K562 (cell line): ENCODE measurements around the gene CWC22. TPM values are rescaled to one million over a fixed set of nuclear protein-coding genes. Genes with fewer than 3 reads are reported as not detected.

Experiments
- CBFA2T2 ChIP-seq: fragments of 450-650 bp; conservative IDR thresholded peaks from 2 replicates; pipeline ENCODE4 v1.6.1; 2017; ENCODE audit warnings: mild to moderate bottlenecking
- CBFA2T3 ChIP-seq: fragments of 450-650 bp; IDR thresholded peaks from 2 replicates; pipeline ENCODE4 v1.6.1; 2017
- DIDO1 ChIP-seq: fragments of 450-650 bp; IDR thresholded peaks from 2 replicates; pipeline ENCODE4 v1.6.1; 2016; ENCODE audit warnings: low read depth, missing biosample characterization, missing genetic modification characterization
- KAT8 ChIP-seq: fragments of 450-650 bp; IDR thresholded peaks from 2 replicates; pipeline ENCODE4 v1.6.1; 2016; ENCODE audit warnings: low read depth, mild to moderate bottlenecking
- MLX ChIP-seq, 2 experiments: fragments of 450-650 bp in 1 of 2; sonication (generic) in 1 of 2; formaldehyde crosslinking; conservative IDR thresholded peaks; 2 replicates each; pipeline versions ENCODE4 v1.4.0 to v1.8.1; 2020 to 2022; ENCODE audit warnings: mild to moderate bottlenecking in 1 of 2, missing genetic modification reagents in 1 of 2
- MTA3 ChIP-seq: fragments of 450-650 bp; formaldehyde crosslinking; IDR thresholded peaks from 2 replicates; pipeline ENCODE4 v1.6.1; 2017; ENCODE audit warnings: mild to moderate bottlenecking, borderline replicate concordance
- NR2C2 ChIP-seq, 2 experiments: fragments of 200-800 bp in 1 of 2; sonication (Bioruptor generic) in 1 of 2; sonication (generic) in 1 of 2; formaldehyde crosslinking in 1 of 2; IDR thresholded peaks; 2 replicates each; pipeline versions ENCODE4 v1.6.1 to v1.8.0; 2016 to 2022; ENCODE audit warnings: mild to moderate bottlenecking in 1 of 2, missing compliant biosample characterization in 1 of 2, missing genetic modification characterization in 1 of 2, missing genetic modification reagents in 1 of 2
- RAD51 ChIP-seq: fragments of 450-650 bp; IDR thresholded peaks from 2 replicates; pipeline ENCODE4 v1.7.1; 2016; ENCODE audit warnings: low read depth, mild to moderate bottlenecking, borderline replicate concordance
- RBM22 ChIP-seq: fragments of 200-400 bp; formaldehyde crosslinking; IDR thresholded peaks from 2 replicates; pipeline ENCODE4 v1.6.1; 2018; ENCODE audit warnings: low read length, low read depth; ENCODE audit not compliant: poor library complexity, severe bottlenecking
- SRSF7 ChIP-seq: fragments of 200-400 bp; formaldehyde crosslinking; optimal IDR thresholded peaks from 2 replicates; pipeline ENCODE3; 2017; ENCODE audit warnings: mild to moderate bottlenecking, low read depth, low read length
- TCFL5 ChIP-seq: fragments of 250-450 bp; sonication (Bioruptor Pico); conservative IDR thresholded peaks from 2 replicates; pipeline ENCODE4 v1.6.1; 2021; ENCODE audit warnings: mild to moderate bottlenecking, moderate library complexity, matching md5 sums
- XRCC4 ChIP-seq: IDR thresholded peaks from one replicate; pipeline ENCODE4 v1.6.1; 2011; ENCODE audit not compliant: insufficient read depth, insufficient read length; ENCODE audit errors: extremely low read depth
- ZNF224 ChIP-seq: sonication (generic); formaldehyde crosslinking; IDR thresholded peaks from 2 replicates; pipeline ENCODE4 v1.8.0; 2022; ENCODE audit warnings: mild to moderate bottlenecking, missing genetic modification reagents
- ZNF507 ChIP-seq: conservative IDR thresholded peaks from 2 replicates; pipeline ENCODE4 v1.6.1; 2017; ENCODE audit warnings: missing genetic modification characterization, missing compliant biosample characterization
- ZNF583 ChIP-seq: fragments of 250-450 bp; sonication (Bioruptor Pico); IDR thresholded peaks from 2 replicates; pipeline ENCODE4 v1.4.0; 2020
- ZNF589 ChIP-seq: fragments of 200-800 bp; sonication (Bioruptor generic); IDR thresholded peaks from 2 replicates; pipeline ENCODE4 v1.6.1; 2016; ENCODE audit warnings: low read depth, missing genetic modification characterization, missing compliant biosample characterization
- ZZZ3 ChIP-seq: fragments of 450-650 bp; IDR thresholded peaks from 2 replicates; pipeline ENCODE4 v1.6.1; 2016; ENCODE audit warnings: antibody characterized with exemption, mild to moderate bottlenecking, moderate library complexity
- polyA plus RNA-seq, 8 experiments: library from polyadenylated mRNA; depleted of rRNA in 4 of 8; stranded (reverse) in 5 of 8; unstranded in 3 of 8; fragments of >200 nt; fragmentation: Nextera tagmentation in 2 of 8; fragmentation: Illumina TruSeq in 1 of 8; extraction: Ambion mirVana in 2 of 8; extraction: Trizol in 1 of 8; gene quantifications; 2 replicates each; pipeline versions ENCODE4 v1.2.1 to v1.2.3, GENCODE V29; 2011 to 2014; ENCODE audit warnings: inconsistent platforms in 1 of 8, missing spikeins in 1 of 8
- total RNA-seq, 7 experiments: library from RNA; depleted of rRNA in 6 of 7; stranded (reverse); fragments of >200 nt in 6 of 7; fragmentation: Illumina TruSeq in 2 of 7; extraction: Trizol in 2 of 7; gene quantifications; 2 replicates each; pipeline versions ENCODE4 v1.2.1 to v1.2.3, GENCODE V29; 2011 to 2021; ENCODE audit warnings: low replicate concordance in 1 of 7
- TF ChIP-seq, protein P1 (sequence below): fragments of 250-450 bp; sonication (Bioruptor Pico); IDR thresholded peaks from 2 replicates; pipeline ENCODE4 v1.4.0; 2020; ENCODE audit warnings: borderline replicate concordance
- TF ChIP-seq, protein P2 (sequence below): sonication (generic); formaldehyde crosslinking; IDR thresholded peaks from 2 replicates; pipeline ENCODE4 v1.8.0; 2022; ENCODE audit warnings: mild to moderate bottlenecking, low read depth, missing genetic modification reagents
- TF ChIP-seq, protein P3 (sequence below): fragments of 250-450 bp; sonication (Bioruptor Pico); IDR thresholded peaks from 2 replicates; pipeline ENCODE4 v1.8.0; 2022; ENCODE audit warnings: moderate library complexity, mild to moderate bottlenecking, inconsistent platforms
- TF ChIP-seq, protein P4 (sequence below): IDR thresholded peaks from 2 replicates; pipeline ENCODE4 v1.6.1; 2016; ENCODE audit warnings: missing genetic modification characterization, missing compliant biosample characterization

The CWC22 gene
- total and polyA plus RNA-seq, 9 of the 15 experiments (the other 6 are each of a cell fraction or from before 2014, with no cell fraction given): 14.5 to 54.2 (median 36.7) TPM

- TF ChIP-seq MLX (CRISPR knock-in tag; conservative IDR thresholded peaks at IDR 0.05): no peak
- no peak for TF ChIP-seq XRCC4
- no peak for TF ChIP-seq ZZZ3
- TF ChIP-seq, protein P1, sequence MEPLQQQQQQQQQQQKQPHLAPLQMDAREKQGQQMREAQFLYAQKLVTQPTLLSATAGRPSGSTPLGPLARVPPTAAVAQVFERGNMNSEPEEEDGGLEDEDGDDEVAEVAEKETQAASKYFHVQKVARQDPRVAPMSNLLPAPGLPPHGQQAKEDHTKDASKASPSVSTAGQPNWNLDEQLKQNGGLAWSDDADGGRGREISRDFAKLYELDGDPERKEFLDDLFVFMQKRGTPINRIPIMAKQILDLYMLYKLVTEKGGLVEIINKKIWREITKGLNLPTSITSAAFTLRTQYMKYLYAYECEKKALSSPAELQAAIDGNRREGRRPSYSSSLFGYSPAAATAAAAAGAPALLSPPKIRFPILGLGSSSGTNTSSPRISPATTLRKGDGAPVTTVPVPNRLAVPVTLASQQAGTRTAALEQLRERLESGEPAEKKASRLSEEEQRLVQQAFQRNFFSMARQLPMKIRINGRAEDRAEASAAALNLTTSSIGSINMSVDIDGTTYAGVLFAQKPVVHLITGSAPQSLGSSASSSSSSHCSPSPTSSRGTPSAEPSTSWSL (CRISPR knock-in tag): no peak
- no peak for TF ChIP-seq NR2C2 (CRISPR knock-in tag; IDR thresholded peaks at IDR 0.05)
- TF ChIP-seq NR2C2 (tag; IDR thresholded peaks at IDR 0.05): peak; percentile 31; the same call in 1 of the 2 replicates
- 0 out of 2 replicates have a peak, but pooled peaks have one; percentile 48 for TF ChIP-seq ZNF589
- peak; percentile 61; the same call in 1 of the 2 replicates for TF ChIP-seq RAD51
- TF ChIP-seq ZNF507: no peak
- TF ChIP-seq, protein P2, sequence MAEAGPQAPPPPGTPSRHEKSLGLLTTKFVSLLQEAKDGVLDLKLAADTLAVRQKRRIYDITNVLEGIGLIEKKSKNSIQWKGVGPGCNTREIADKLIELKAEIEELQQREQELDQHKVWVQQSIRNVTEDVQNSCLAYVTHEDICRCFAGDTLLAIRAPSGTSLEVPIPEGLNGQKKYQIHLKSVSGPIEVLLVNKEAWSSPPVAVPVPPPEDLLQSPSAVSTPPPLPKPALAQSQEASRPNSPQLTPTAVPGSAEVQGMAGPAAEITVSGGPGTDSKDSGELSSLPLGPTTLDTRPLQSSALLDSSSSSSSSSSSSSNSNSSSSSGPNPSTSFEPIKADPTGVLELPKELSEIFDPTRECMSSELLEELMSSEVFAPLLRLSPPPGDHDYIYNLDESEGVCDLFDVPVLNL (CRISPR knock-in tag): no peak
- peak; percentile 53 for TF ChIP-seq CBFA2T3
- TF ChIP-seq ZNF224: no peak
- TF ChIP-seq, protein P3, sequence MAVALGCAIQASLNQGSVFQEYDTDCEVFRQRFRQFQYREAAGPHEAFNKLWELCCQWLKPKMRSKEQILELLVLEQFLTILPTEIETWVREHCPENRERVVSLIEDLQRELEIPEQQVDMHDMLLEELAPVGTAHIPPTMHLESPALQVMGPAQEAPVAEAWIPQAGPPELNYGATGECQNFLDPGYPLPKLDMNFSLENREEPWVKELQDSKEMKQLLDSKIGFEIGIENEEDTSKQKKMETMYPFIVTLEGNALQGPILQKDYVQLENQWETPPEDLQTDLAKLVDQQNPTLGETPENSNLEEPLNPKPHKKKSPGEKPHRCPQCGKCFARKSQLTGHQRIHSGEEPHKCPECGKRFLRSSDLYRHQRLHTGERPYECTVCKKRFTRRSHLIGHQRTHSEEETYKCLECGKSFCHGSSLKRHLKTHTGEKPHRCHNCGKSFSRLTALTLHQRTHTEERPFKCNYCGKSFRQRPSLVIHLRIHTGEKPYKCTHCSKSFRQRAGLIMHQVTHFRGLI (CRISPR knock-in tag): no peak
- no peak for TF ChIP-seq TCFL5
- TF ChIP-seq ZNF583 (CRISPR knock-in tag): no peak
- TF ChIP-seq CBFA2T2: peak; percentile 35
- TF ChIP-seq KAT8: no peak
- TF ChIP-seq RBM22: no peak
- no peak for TF ChIP-seq MTA3
- TF ChIP-seq SRSF7: no peak
- TF ChIP-seq DIDO1 (tag): no peak
- TF ChIP-seq, protein P4, sequence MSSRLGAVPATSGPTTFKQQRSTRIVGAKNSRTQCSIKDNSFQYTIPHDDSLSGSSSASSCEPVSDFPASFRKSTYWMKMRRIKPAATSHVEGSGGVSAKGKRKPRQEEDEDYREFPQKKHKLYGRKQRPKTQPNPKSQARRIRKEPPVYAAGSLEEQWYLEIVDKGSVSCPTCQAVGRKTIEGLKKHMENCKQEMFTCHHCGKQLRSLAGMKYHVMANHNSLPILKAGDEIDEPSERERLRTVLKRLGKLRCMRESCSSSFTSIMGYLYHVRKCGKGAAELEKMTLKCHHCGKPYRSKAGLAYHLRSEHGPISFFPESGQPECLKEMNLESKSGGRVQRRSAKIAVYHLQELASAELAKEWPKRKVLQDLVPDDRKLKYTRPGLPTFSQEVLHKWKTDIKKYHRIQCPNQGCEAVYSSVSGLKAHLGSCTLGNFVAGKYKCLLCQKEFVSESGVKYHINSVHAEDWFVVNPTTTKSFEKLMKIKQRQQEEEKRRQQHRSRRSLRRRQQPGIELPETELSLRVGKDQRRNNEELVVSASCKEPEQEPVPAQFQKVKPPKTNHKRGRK: no peak
Observed at GRCh38 chr2:180033993-180034894, 27.1 kb upstream of the CWC22 start (continued).
